Measurements from ENCODE around the gene SCYGR8.

DNA sequence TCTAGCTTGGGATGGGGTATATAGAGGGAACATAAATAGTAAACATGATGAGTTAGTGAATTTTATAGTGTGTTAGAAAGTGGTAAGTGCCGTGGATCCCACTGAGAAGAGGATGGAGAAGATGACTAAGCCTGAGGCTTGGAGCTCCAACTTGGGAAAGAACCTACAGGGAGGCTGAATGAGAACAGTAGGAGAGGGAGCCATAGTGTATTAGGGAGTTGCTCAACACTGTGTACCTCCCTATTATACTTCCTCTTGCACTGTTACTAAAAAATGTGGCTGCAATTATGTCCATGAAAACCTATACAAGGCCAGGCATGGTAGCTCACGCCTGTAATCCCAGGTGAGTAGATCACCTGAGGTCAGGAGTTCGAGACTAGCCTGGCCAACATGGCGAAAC, 25.0 kb upstream of the SCYGR8 start:
- TF ChIP-seq YY1 (IDR thresholded peaks at IDR 0.05; ENCODE audit: low read depth) (no peak), TAF1 (IDR thresholded peaks at IDR 0.05; ENCODE audit: low read depth) (no peak), EP300 (IDR thresholded peaks at IDR 0.05; ENCODE audit: borderline replicate concordance) (no peak), TCF12 (IDR thresholded peaks at IDR 0.05; ENCODE audit: low read depth) (no peak), TEAD4 (IDR thresholded peaks at IDR 0.05) (no peak), MAX (IDR thresholded peaks at IDR 0.05) (no peak), FOXM1 (IDR thresholded peaks at IDR 0.05; ENCODE audit: borderline replicate concordance, low read depth) (no peak)
- TF ChIP-seq, protein P1, sequence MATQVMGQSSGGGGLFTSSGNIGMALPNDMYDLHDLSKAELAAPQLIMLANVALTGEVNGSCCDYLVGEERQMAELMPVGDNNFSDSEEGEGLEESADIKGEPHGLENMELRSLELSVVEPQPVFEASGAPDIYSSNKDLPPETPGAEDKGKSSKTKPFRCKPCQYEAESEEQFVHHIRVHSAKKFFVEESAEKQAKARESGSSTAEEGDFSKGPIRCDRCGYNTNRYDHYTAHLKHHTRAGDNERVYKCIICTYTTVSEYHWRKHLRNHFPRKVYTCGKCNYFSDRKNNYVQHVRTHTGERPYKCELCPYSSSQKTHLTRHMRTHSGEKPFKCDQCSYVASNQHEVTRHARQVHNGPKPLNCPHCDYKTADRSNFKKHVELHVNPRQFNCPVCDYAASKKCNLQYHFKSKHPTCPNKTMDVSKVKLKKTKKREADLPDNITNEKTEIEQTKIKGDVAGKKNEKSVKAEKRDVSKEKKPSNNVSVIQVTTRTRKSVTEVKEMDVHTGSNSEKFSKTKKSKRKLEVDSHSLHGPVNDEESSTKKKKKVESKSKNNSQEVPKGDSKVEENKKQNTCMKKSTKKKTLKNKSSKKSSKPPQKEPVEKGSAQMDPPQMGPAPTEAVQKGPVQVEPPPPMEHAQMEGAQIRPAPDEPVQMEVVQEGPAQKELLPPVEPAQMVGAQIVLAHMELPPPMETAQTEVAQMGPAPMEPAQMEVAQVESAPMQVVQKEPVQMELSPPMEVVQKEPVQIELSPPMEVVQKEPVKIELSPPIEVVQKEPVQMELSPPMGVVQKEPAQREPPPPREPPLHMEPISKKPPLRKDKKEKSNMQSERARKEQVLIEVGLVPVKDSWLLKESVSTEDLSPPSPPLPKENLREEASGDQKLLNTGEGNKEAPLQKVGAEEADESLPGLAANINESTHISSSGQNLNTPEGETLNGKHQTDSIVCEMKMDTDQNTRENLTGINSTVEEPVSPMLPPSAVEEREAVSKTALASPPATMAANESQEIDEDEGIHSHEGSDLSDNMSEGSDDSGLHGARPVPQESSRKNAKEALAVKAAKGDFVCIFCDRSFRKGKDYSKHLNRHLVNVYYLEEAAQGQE (IDR thresholded peaks at IDR 0.05; ENCODE audit: low read depth), result no peak

All from Ishikawa (cell line).